ENCODE measurements around the gene CCL28. TPM values are rescaled to one million over a fixed set of nuclear protein-coding genes. Genes with fewer than 3 reads are reported as not detected.

CCL28 gene
- total RNA-seq, 1 donor from 2014 or later: 7.7 TPM

DNA sequence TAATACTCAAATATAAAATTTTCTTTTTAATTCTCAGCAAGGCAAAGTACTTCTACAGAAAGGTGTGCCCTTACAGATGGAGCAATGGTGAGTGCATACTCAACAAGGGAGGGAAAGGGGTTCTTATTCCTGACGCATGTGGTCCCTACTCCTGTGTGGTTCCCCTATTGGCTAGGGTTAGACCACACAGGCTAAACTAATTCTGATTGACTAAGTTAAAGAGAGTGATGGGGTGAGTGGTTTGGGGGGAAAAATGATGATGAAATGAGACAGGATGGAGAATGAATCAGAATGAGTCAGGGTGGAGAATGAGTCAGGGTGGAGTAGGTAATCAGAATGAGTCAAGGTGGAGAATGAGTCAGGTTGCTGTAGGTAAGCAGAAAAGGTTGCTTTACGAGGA lies 76.0 kb downstream of the CCL28 start:
- no peak overlapping the region for H3K27ac ChIP-seq
- H3K4me3 ChIP-seq: no peak overlapping the region
- no peak for DNase-seq
- TF ChIP-seq, protein P1, sequence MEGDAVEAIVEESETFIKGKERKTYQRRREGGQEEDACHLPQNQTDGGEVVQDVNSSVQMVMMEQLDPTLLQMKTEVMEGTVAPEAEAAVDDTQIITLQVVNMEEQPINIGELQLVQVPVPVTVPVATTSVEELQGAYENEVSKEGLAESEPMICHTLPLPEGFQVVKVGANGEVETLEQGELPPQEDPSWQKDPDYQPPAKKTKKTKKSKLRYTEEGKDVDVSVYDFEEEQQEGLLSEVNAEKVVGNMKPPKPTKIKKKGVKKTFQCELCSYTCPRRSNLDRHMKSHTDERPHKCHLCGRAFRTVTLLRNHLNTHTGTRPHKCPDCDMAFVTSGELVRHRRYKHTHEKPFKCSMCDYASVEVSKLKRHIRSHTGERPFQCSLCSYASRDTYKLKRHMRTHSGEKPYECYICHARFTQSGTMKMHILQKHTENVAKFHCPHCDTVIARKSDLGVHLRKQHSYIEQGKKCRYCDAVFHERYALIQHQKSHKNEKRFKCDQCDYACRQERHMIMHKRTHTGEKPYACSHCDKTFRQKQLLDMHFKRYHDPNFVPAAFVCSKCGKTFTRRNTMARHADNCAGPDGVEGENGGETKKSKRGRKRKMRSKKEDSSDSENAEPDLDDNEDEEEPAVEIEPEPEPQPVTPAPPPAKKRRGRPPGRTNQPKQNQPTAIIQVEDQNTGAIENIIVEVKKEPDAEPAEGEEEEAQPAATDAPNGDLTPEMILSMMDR (IDR thresholded peaks at IDR 0.05): no peak
- no peaks in the 10 kb centered on the region for H3K27me3 ChIP-seq
- H3K9me3 ChIP-seq: peaks cover 11% of the 10 kb centered on the region
- intact Hi-C loops (cut with DNase I): no loop called here
- no peaks in the 10 kb centered on the region for H3K4me1 ChIP-seq
- ATAC-seq: no peak
- no peaks in the 10 kb centered on the region for H3K36me3 ChIP-seq

DNA sequence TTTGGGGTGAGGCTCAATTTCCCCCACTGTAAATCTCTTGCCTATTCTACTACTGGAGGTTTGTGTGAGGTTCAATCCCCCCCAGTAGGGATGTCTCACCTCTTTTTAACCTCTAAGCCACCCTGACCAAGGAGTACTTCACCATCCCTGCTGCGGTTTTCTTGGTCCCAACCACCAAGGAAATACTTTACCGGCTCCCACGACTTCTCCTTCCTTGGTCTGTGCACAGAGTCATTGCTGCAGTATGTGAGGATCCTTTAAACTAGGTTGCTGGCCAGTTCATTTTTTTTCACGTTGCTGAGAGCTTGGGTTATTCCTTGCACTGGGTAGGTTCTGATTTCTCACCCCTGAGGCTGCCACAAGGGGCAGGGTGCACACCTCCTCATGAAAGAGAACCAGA lies 76.5 kb downstream of the CCL28 start:
- H3K4me3 ChIP-seq: no peak overlapping the region
- H3K9me3 ChIP-seq: peaks cover 11% of the 10 kb centered on the region
- DNase-seq (no peak), ATAC-seq (no peak)
- no peaks in the 10 kb centered on the region for H3K36me3 ChIP-seq
- intact Hi-C loops (cut with DNase I): no loop called here
- no peaks in the 10 kb centered on the region for H3K27me3 ChIP-seq
- no peak overlapping the region for H3K27ac ChIP-seq
- H3K4me1 ChIP-seq: no peaks in the 10 kb centered on the region
- TF ChIP-seq, protein P1 (IDR thresholded peaks at IDR 0.05): no peak

DNA sequence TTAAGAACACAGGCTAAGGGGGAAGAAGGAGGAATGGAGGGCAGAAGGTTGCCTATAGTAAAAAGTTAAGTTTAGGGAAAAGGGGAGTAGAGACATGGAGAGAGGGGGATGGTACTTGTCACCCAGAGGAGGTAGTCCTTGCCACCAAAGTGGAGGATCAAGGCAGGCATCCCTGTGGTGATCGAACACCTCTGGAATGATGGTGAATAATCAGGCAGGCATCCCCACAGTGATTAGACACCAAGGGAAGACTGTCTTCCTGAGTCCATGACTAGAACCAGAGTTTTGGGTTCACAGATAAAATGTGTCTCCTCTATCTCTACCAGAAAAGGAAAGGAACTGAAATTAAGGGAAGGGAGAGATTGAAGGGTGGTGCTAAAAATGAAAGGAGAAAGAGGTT lies 79.8 kb downstream of the CCL28 start:
- no peak overlapping the region for H3K27ac ChIP-seq
- no peaks in the 10 kb centered on the region for H3K36me3 ChIP-seq
- DNase-seq (no peak), ATAC-seq (no peak)
- TF ChIP-seq, protein P1 (IDR thresholded peaks at IDR 0.05): no peak
- H3K4me1 ChIP-seq: no peaks in the 10 kb centered on the region
- H3K9me3 ChIP-seq: peaks cover 11% of the 10 kb centered on the region
- H3K4me3 ChIP-seq: no peak overlapping the region
- no peaks in the 10 kb centered on the region for H3K27me3 ChIP-seq
- intact Hi-C loops (cut with DNase I): no loop called here

Other genes starting within 250 kb of the CCL28 start
- gene NIM1K, start 220.2 kb downstream of the CCL28 start, total RNA-seq: 6.0 TPM
- gene HMGCS1, start 99.0 kb downstream of the CCL28 start, total RNA-seq: 167 TPM
- gene TMEM267, start 71.5 kb upstream of the CCL28 start, total RNA-seq: 12.0 TPM
- gene C5orf34, start 102.8 kb upstream of the CCL28 start, total RNA-seq: 2.6 TPM
- gene PAIP1, start 144.7 kb upstream of the CCL28 start, total RNA-seq: 82.3 TPM
- 67.7 TPM for gene NNT, start 190.8 kb upstream of the CCL28 start, total RNA-seq

Data from upper lobe of right lung (tissue), 1 donor.